Measurements from ENCODE around the gene SLC25A17. TPM values are rescaled to one million over a fixed set of nuclear protein-coding genes. Genes with fewer than 3 reads are reported as not detected.
"Not testable (repeated sequence)": the region's sequence is repeated elsewhere in the genome, so short reads cannot be mapped to it uniquely, and the experiment has no call there.

Gene SLC25A17
- total RNA-seq, 2 donors from 2014 or later, result 7.6 to 8.3 TPM

DNA sequence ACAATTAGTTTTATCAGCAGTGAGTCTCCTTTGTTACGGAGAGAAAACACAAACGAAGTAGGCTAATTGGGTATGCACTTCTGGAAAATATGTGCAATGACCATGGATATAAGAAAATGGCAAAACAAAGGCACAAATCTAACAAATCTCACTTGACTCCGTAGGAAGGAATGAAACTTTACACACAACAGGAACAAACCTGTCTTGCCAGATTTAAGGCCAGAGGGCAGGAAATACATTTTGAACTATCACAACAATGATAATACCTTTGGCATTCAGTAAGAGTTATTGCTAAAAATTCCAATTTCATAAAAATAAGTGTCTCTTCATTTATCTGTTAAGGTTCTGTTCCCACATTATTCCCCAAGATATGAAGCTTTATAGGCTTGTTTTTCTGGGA is 36.6 kb downstream of the SLC25A17 start:
- ATAC-seq (no peak), DNase-seq (no peak)
- Histone ChIP-seq H3K9me3 (no peaks in the 10 kb centered on the region), H3K4me3 (no peak overlapping the region), H3K27me3 (no peaks in the 10 kb centered on the region), H3K27ac (no peak overlapping the region), H3K4me1 (no peaks in the 10 kb centered on the region), H3K36me3 (replicated peaks in 1 of 2; ENCODE audit: insufficient read depth in 1 of 2, low read depth in 2 of 2) (peaks cover 0 to 3% of the 10 kb centered on the region in 2 donors)
- WGBS, 2 donors, result 71 to 74% methylated on average over 3 of the region's 3 CpGs
- TF ChIP-seq POLR2A (IDR thresholded peaks at IDR 0.05) (no peak), CTCF (IDR thresholded peaks at IDR 0.05) (no peak)
- intact Hi-C loops (cut with DNase I), result no loop called here

- H3K4me1 ChIP-seq; intact Hi-C loops (cut with DNase I); H3K27ac ChIP-seq; H3K36me3 ChIP-seq (replicated peaks in 1 of 2; ENCODE audit: insufficient read depth in 1 of 2, low read depth in 2 of 2); H3K27me3 ChIP-seq; H3K4me3 ChIP-seq; ATAC-seq; DNase-seq; H3K9me3 ChIP-seq: not testable (repeated sequence)
- 94 to 95% methylated on average over 14 of the region's 14 CpGs for whole genome bisulfite sequencing, 2 donors
Measured at GRCh38 chr22:40781749-40782148, 37.4 kb downstream of the SLC25A17 start.

- H3K27me3 ChIP-seq, result no peaks in the 10 kb centered on the region
- peaks cover 0 to 7% of the 10 kb centered on the region in 2 donors for H3K36me3 ChIP-seq (replicated peaks in 1 of 2; ENCODE audit: insufficient read depth in 1 of 2, low read depth in 2 of 2)
- ATAC-seq, result no peak
Measured at GRCh38 chr22:40769761-40770160, 49.4 kb downstream of the SLC25A17 start.

GRCh38 chr22:40768206-40768605 is 50.9 kb downstream of the SLC25A17 start:
- Histone ChIP-seq H3K4me3 (no peak overlapping the region), H3K9me3 (no peaks in the 10 kb centered on the region), H3K27ac (no peak overlapping the region), H3K4me1 (no peaks in the 10 kb centered on the region), H3K27me3 (no peaks in the 10 kb centered on the region), H3K36me3 (replicated peaks in 1 of 2; ENCODE audit: insufficient read depth in 1 of 2, low read depth in 2 of 2) (peaks cover 0 to 2% of the 10 kb centered on the region in 2 donors)
- no peak for TF ChIP-seq POLR2A (IDR thresholded peaks at IDR 0.05)
- no peak for TF ChIP-seq CTCF (IDR thresholded peaks at IDR 0.05)
- ATAC-seq (no peak), DNase-seq (no peak)
- intact Hi-C loops (cut with DNase I), result no loop called here
- WGBS, 2 donors, result 93 to 94% methylated on average over 1 of the region's 1 CpG

More at GRCh38 chr22:40769761-40770160, 49.4 kb downstream of the SLC25A17 start:
- Histone ChIP-seq H3K9me3 (no peaks in the 10 kb centered on the region), H3K4me3 (no peak overlapping the region), H3K4me1 (no peaks in the 10 kb centered on the region), H3K27ac (no peak overlapping the region)
- no peak for TF ChIP-seq POLR2A (IDR thresholded peaks at IDR 0.05)
- no peak for TF ChIP-seq CTCF (IDR thresholded peaks at IDR 0.05)
- intact Hi-C loops (cut with DNase I), result no loop called here
- no peak for DNase-seq
- 89 to 90% methylated on average over 6 of the region's 6 CpGs for WGBS, 2 donors

DNA sequence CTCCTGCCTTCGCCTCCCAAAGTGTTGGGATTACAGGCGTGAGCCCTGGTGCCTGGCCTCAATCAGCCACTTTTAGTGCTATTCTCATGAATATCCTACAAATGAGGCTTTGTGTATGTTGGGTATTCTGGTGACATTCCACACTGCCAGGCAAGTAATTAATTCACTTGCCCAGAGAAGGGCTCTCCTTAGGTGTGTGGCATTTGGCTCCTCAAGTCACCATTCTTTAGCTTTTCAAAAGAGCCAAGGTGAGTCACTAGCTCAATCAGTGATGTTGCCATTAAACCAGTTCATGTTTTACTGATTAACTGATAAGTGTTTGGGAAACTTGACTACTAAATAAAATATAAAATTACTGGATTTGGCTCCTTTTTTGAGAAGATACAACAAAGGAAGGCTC is 52.2 kb downstream of the SLC25A17 start:
- ATAC-seq, result no peak
- no peak for TF ChIP-seq POLR2A (IDR thresholded peaks at IDR 0.05)
- no peak for TF ChIP-seq CTCF (IDR thresholded peaks at IDR 0.05)
- Histone ChIP-seq H3K27ac (no peak overlapping the region), H3K27me3 (no peaks in the 10 kb centered on the region), H3K4me3 (no peak overlapping the region), H3K9me3 (no peaks in the 10 kb centered on the region), H3K4me1 (no peaks in the 10 kb centered on the region), H3K36me3 (replicated peaks in 1 of 2; ENCODE audit: insufficient read depth in 1 of 2, low read depth in 2 of 2) (peaks cover 0 to 2% of the 10 kb centered on the region in 2 donors)
- intact Hi-C loops (cut with DNase I), result no loop called here
- DNase-seq, result no peak
- whole genome bisulfite sequencing, 2 donors, result 84 to 88% methylated on average over 2 of the region's 2 CpGs

Measured in body of pancreas (tissue), 4 donors.